K562 (cell line): ENCODE measurements around the gene CEP70. TPM values are rescaled to one million over a fixed set of nuclear protein-coding genes. Genes with fewer than 3 reads are reported as not detected.

Experiments
- ATAC-seq: fragments of 200-7000 bp; cut with Tn5 transposase; 3 replicates; pipeline ENCODE4 v1.9.1; 2020; ENCODE audit warnings: moderate library complexity
- BruUV-seq: library from RNA; stranded (reverse); fragments of 400-500 nt; replicated peaks from 2 replicates; lab custom pipeline; 2021; lab: Mats Ljungman, UMichigan
- CTCF ChIA-PET: fragments of 300-600 bp; formaldehyde crosslinking; extraction: SDS; loops from one replicate; lab custom pipeline; 2021; ENCODE audit warnings: low intra/inter-chr PET ratio; lab: Yijun Ruan, JAX
- POLR2A ChIA-PET: fragments of 300-600, 350-650 bp; sonication (Branson Sonifier 250); formaldehyde crosslinking; extraction: SDS; loops from one replicate; lab custom pipeline; 2021; ENCODE audit warnings: antibody characterized with exemption, inconsistent platforms; lab: Yijun Ruan, JAX
- DNase-seq, 4 experiments: peaks; one replicate each; pipeline versions ENCODE4 v3.0.0 to v3.0.0-alpha.2; 2011 to 2018; ENCODE audit warnings: low spot score in 3 of 4, mixed read lengths in 3 of 4; ENCODE audit errors: extremely low read depth in 1 of 4
- FAIRE-seq: peaks from 2 replicates; lab custom pipeline; 2011; peaks lifted over from hg19 to GRCh38; lab: Jason Lieb, UNC
- H2AFZ ChIP-seq: 2 replicates; pipeline ENCODE4 v1.6.0; 2011; ENCODE audit warnings: low read depth, low read length, control low read depth, inconsistent platforms
- H3K27ac ChIP-seq: fragments of 200-600 bp; 3 replicates; pipeline ENCODE4 v1.8.0; 2011; ENCODE audit warnings: low read depth, mild to moderate bottlenecking, control low read depth, inconsistent platforms, low read length, moderate library complexity, mixed read lengths; ENCODE audit errors: extremely low read depth
- H3K27me3 ChIP-seq, 2 experiments: fragments of 300-600 bp in 1 of 2; 2 replicates in 1 of 2; 3 replicates in 1 of 2; pipeline versions ENCODE4 v1.6.0 to v1.8.0; 2011; ENCODE audit warnings: inconsistent platforms in 2 of 2, low read length in 2 of 2, mild to moderate bottlenecking in 1 of 2, mixed read lengths in 1 of 2, moderate library complexity in 1 of 2; ENCODE audit not compliant: control insufficient read depth in 2 of 2, insufficient read depth in 2 of 2
- H3K36me3 ChIP-seq: fragments of 300-600 bp; 3 replicates; pipeline ENCODE4 v1.8.0; 2011; ENCODE audit warnings: mild to moderate bottlenecking, low read length, inconsistent platforms; ENCODE audit not compliant: control insufficient read depth, insufficient read depth
- H3K4me1 ChIP-seq, 2 experiments: fragments of 200-600 bp in 1 of 2; replicated peaks in 1 of 2; 2 replicates in 1 of 2; 3 replicates in 1 of 2; pipeline versions ENCODE4 v1.5.1 to v1.8.0; 2011; ENCODE audit warnings: inconsistent platforms in 2 of 2, low read length in 2 of 2, mild to moderate bottlenecking in 1 of 2, mixed read lengths in 1 of 2, moderate library complexity in 1 of 2; ENCODE audit not compliant: control insufficient read depth in 2 of 2, insufficient read depth in 2 of 2
- H3K4me2 ChIP-seq: 2 replicates; pipeline ENCODE4 v1.6.1; 2011; ENCODE audit warnings: low read length, control low read depth, inconsistent platforms, mixed read lengths; ENCODE audit not compliant: insufficient read depth
- H3K4me3 ChIP-seq: fragments of 200-600 bp; sonication (generic), shearing (Covaris generic); 2 replicates; pipeline ENCODE4 v1.5.1; 2016; ENCODE audit warnings: control low read depth, inconsistent platforms
- H3K79me2 ChIP-seq: fragments of 200-600 bp; 3 replicates; pipeline ENCODE4 v1.8.0; 2011; ENCODE audit warnings: low read length, inconsistent platforms; ENCODE audit not compliant: control insufficient read depth, insufficient read depth
- H3K9ac ChIP-seq, 2 experiments: 2 replicates each; pipeline versions ENCODE4 v1.6.0 to v1.6.1; 2011; ENCODE audit warnings: low read depth in 2 of 2, low read length in 2 of 2, control low read depth in 1 of 2, inconsistent platforms in 1 of 2, mild to moderate bottlenecking in 1 of 2, mixed read lengths in 1 of 2; ENCODE audit not compliant: insufficient read depth in 1 of 2
- H3K9me1 ChIP-seq: one replicate; pipeline ENCODE4 v1.6.0; 2011; ENCODE audit warnings: inconsistent platforms, mild to moderate bottlenecking, low read length, moderate library complexity; ENCODE audit not compliant: control insufficient read depth, insufficient read depth
- H3K9me3 ChIP-seq: replicated peaks from 2 replicates; pipeline ENCODE4 v1.5.1; 2011; ENCODE audit warnings: low read depth, low read length, inconsistent platforms; ENCODE audit not compliant: control insufficient read depth, insufficient read depth
- H4K20me1 ChIP-seq: replicated peaks from 2 replicates; pipeline ENCODE4 v1.6.1; 2011; ENCODE audit warnings: low read length, inconsistent platforms, mixed read lengths; ENCODE audit not compliant: control insufficient read depth, insufficient read depth
- ELF1 ChIP-seq: fragments of 200-800 bp; sonication (Bioruptor generic); IDR thresholded peaks from 2 replicates; pipeline ENCODE4 v1.6.1; 2016; ENCODE audit warnings: missing genetic modification characterization, missing compliant biosample characterization
- HINFP ChIP-seq: fragments of 450-650 bp; conservative IDR thresholded peaks from 2 replicates; pipeline ENCODE4 v1.6.1; 2016; ENCODE audit warnings: missing genetic modification characterization, low read depth, mild to moderate bottlenecking, control low read depth, missing compliant biosample characterization
- JUND ChIP-seq, 2 experiments: IDR thresholded peaks; 2 replicates in 1 of 2; 3 replicates in 1 of 2; pipeline ENCODE4 v1.6.1; 2011; ENCODE audit warnings: borderline replicate concordance in 2 of 2, low read depth in 2 of 2, low read length in 2 of 2, improper control_type of control experiment in 1 of 2, missing biosample characterization in 1 of 2, missing genetic modification characterization in 1 of 2, missing genetic modification reagents in 1 of 2
- MAFG ChIP-seq: fragments of 450-650 bp; conservative IDR thresholded peaks from 2 replicates; pipeline ENCODE4 v1.6.1; 2016; ENCODE audit warnings: missing genetic modification characterization, missing compliant biosample characterization
- MIER1 ChIP-seq: fragments of 450-650 bp; IDR thresholded peaks from 2 replicates; pipeline ENCODE4 v1.6.1; 2016; ENCODE audit warnings: antibody characterized with exemption, mild to moderate bottlenecking, low read depth
- MYC ChIP-seq, 2 experiments: fragments of 250-450 bp in 1 of 2; sonication (Bioruptor Pico) in 1 of 2; IDR thresholded peaks; 2 replicates each; pipeline versions ENCODE4 v1.5.1 to v1.6.1; 2012 to 2021; ENCODE audit warnings: low read depth in 2 of 2, borderline replicate concordance in 1 of 2, improper control_type of control experiment in 1 of 2, low read length in 1 of 2, mild to moderate bottlenecking in 1 of 2, moderate library complexity in 1 of 2
- NBN ChIP-seq: fragments of 450-650 bp; IDR thresholded peaks from 2 replicates; pipeline ENCODE4 v1.6.1; 2016; ENCODE audit warnings: low read depth, mild to moderate bottlenecking
- NFIC ChIP-seq: fragments of 450-650 bp; IDR thresholded peaks from 2 replicates; pipeline ENCODE4 v1.6.1; 2017; ENCODE audit warnings: mild to moderate bottlenecking, inconsistent platforms
- NONO ChIP-seq, 2 experiments: fragments of 200-400 bp in 1 of 2; fragments of 450-650 bp in 1 of 2; formaldehyde crosslinking in 1 of 2; IDR thresholded peaks; 2 replicates each; pipeline ENCODE4 v1.6.1; 2017; ENCODE audit warnings: low read depth in 2 of 2, mild to moderate bottlenecking in 2 of 2, moderate library complexity in 2 of 2, low read length in 1 of 2
- SMAD4 ChIP-seq: fragments of 250-450 bp; sonication (Bioruptor Pico); conservative IDR thresholded peaks from 2 replicates; pipeline ENCODE4 v1.8.0; 2021; ENCODE audit warnings: inconsistent platforms, mild to moderate bottlenecking, moderate library complexity
- TCF7 ChIP-seq: sonication (generic); IDR thresholded peaks from 2 replicates; pipeline ENCODE4 v1.6.1; 2016; ENCODE audit warnings: antibody characterized with exemption, borderline replicate concordance
- ZNF354B ChIP-seq: fragments of 250-450 bp; sonication (Bioruptor Pico); IDR thresholded peaks from 2 replicates; pipeline ENCODE4 v1.4.0; 2020
- ZNF583 ChIP-seq: fragments of 250-450 bp; sonication (Bioruptor Pico); IDR thresholded peaks from 2 replicates; pipeline ENCODE4 v1.4.0; 2020
- WGBS: fragments of 100-300 bp; shearing (Covaris generic); methylation state at CpG from one replicate; pipeline ENCODE4 v1.1.6; 2016; ENCODE audit warnings: low coverage, mixed read lengths; ENCODE audit not compliant: insufficient coverage; ENCODE audit errors: missing lambda C conversion rate; 5-methylcytosine and 5-hydroxymethylcytosine counted together
- in situ Hi-C: fragments of 300-500 bp; cut with MboI; formaldehyde crosslinking; loops from 4 replicates; pipeline ENCODE4 v1.15.0; 2018; ENCODE audit warnings: inconsistent platforms, mixed read lengths
- intact Hi-C: fragments of 100-400 bp; cut with micrococcal nuclease; formaldehyde crosslinking; loops from 2 replicates; pipeline ENCODE4 v1.14.2; 2022
- polyA plus RNA-seq, 8 experiments: library from polyadenylated mRNA; depleted of rRNA in 4 of 8; stranded (reverse) in 5 of 8; unstranded in 3 of 8; fragments of >200 nt; fragmentation: Nextera tagmentation in 2 of 8; fragmentation: Illumina TruSeq in 1 of 8; extraction: Ambion mirVana in 2 of 8; extraction: Trizol in 1 of 8; gene quantifications; 2 replicates each; pipeline versions ENCODE4 v1.2.1 to v1.2.3, GENCODE V29; 2011 to 2014; ENCODE audit warnings: inconsistent platforms in 1 of 8, missing spikeins in 1 of 8
- total RNA-seq, 7 experiments: library from RNA; depleted of rRNA in 6 of 7; stranded (reverse); fragments of >200 nt in 6 of 7; fragmentation: Illumina TruSeq in 2 of 7; extraction: Trizol in 2 of 7; gene quantifications; 2 replicates each; pipeline versions ENCODE4 v1.2.1 to v1.2.3, GENCODE V29; 2011 to 2021; ENCODE audit warnings: low replicate concordance in 1 of 7
- TF ChIP-seq, protein P1 (sequence below): IDR thresholded peaks from 2 replicates; pipeline ENCODE4 v1.6.1; 2014; ENCODE audit warnings: antibody characterized with exemption
- TF ChIP-seq, protein P2 (sequence below): fragments of 450-650 bp; IDR thresholded peaks from 2 replicates; pipeline ENCODE4 v1.6.1; 2017; ENCODE audit warnings: antibody characterized with exemption, mild to moderate bottlenecking

The CEP70 gene
- total and polyA plus RNA-seq, 9 of the 15 experiments (the other 6 are each of a cell fraction or from before 2014, with no cell fraction given), result 16.1 to 31.5 (median 23.4) TPM

- TF ChIP-seq ELF1 (tag) (no peak), NFIC (no peak), TCF7 (no peak), MAFG (no peak), ZNF583 (no peak), ZNF354B (no peak), NONO (IDR thresholded peaks at IDR 0.05; ENCODE audit: low read depth in 2 of 2, low read length in 1 of 2) (no peak), JUND (IDR thresholded peaks at IDR 0.05; ENCODE audit: borderline replicate concordance, low read depth, low read length) (no peak), JUND (tag; IDR thresholded peaks at IDR 0.05; ENCODE audit: borderline replicate concordance, low read depth, low read length) (no peak)
- TF ChIP-seq, protein P1, sequence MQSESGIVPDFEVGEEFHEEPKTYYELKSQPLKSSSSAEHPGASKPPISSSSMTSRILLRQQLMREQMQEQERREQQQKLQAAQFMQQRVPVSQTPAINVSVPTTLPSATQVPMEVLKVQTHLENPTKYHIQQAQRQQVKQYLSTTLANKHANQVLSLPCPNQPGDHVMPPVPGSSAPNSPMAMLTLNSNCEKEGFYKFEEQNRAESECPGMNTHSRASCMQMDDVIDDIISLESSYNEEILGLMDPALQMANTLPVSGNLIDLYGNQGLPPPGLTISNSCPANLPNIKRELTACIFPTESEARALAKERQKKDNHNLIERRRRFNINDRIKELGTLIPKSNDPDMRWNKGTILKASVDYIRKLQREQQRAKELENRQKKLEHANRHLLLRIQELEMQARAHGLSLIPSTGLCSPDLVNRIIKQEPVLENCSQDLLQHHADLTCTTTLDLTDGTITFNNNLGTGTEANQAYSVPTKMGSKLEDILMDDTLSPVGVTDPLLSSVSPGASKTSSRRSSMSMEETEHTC, result no peak
Observed at GRCh38 chr3:138450181-138450580, 143.9 kb downstream of the CEP70 start (continued).

DNA sequence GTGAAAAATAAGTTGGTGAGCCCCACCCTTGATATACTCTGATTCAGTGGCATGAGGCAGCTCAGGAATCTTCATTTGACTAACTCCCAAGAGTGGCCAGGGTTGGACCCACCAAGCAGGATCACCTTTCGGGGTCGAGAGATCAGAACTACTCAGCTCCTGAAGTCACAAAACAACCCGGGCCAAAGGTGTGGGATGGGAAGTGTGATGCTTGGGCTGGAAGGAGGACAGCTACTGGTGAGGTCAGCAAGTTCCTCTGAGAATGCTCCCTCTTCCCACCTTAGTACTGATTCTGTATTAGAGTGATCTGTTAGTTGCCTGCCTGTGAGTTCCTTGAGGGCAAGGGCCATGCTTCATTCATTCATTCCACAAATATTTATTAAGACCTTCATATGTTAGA is 144.6 kb downstream of the CEP70 start:
- 18% methylated on average over 3 of the region's 3 CpGs for WGBS
- no peak overlapping the region for H3K27ac ChIP-seq
- peaks cover 6 to 26% of the 10 kb centered on the region in 2 experiments; a peak in 3 of 5 replicates for H3K27me3 ChIP-seq
- H3K9me1 ChIP-seq, result no peaks in the 10 kb centered on the region
- BruUV-seq, result no TSS peak
- no peaks in the 10 kb centered on the region for H3K79me2 ChIP-seq
- no peak overlapping the region for H3K4me2 ChIP-seq
- no peak overlapping the region for H2AFZ ChIP-seq
- ATAC-seq (no peak), DNase-seq (no peak), FAIRE-seq (no peak)
- CTCF ChIA-PET, result no interaction called here
- intact Hi-C loops, result no loop called here
- H3K4me3 ChIP-seq, result no peak overlapping the region
- peaks cover 0 to 6% of the 10 kb centered on the region in 2 experiments; a peak in 2 of 5 replicates for H3K4me1 ChIP-seq
- H3K36me3 ChIP-seq, result no peaks in the 10 kb centered on the region
- H3K9me3 ChIP-seq, result no peaks in the 10 kb centered on the region
- H4K20me1 ChIP-seq, result no peaks in the 10 kb centered on the region; the same call in 1 of the 2 replicates
- no peak overlapping the region for H3K9ac ChIP-seq
- in situ Hi-C loops, result no loop called here
- POLR2A ChIA-PET, result no interaction called here
- no peak for TF ChIP-seq SMAD4 (CRISPR knock-in tag)
- TF ChIP-seq NBN, result no peak
- TF ChIP-seq MYC (IDR thresholded peaks at IDR 0.05; ENCODE audit: low read depth, low read length), result no peak
- no peak for TF ChIP-seq MYC (CRISPR knock-in tag; IDR thresholded peaks at IDR 0.05; ENCODE audit: borderline replicate concordance, low read depth)
- TF ChIP-seq, protein P2, sequence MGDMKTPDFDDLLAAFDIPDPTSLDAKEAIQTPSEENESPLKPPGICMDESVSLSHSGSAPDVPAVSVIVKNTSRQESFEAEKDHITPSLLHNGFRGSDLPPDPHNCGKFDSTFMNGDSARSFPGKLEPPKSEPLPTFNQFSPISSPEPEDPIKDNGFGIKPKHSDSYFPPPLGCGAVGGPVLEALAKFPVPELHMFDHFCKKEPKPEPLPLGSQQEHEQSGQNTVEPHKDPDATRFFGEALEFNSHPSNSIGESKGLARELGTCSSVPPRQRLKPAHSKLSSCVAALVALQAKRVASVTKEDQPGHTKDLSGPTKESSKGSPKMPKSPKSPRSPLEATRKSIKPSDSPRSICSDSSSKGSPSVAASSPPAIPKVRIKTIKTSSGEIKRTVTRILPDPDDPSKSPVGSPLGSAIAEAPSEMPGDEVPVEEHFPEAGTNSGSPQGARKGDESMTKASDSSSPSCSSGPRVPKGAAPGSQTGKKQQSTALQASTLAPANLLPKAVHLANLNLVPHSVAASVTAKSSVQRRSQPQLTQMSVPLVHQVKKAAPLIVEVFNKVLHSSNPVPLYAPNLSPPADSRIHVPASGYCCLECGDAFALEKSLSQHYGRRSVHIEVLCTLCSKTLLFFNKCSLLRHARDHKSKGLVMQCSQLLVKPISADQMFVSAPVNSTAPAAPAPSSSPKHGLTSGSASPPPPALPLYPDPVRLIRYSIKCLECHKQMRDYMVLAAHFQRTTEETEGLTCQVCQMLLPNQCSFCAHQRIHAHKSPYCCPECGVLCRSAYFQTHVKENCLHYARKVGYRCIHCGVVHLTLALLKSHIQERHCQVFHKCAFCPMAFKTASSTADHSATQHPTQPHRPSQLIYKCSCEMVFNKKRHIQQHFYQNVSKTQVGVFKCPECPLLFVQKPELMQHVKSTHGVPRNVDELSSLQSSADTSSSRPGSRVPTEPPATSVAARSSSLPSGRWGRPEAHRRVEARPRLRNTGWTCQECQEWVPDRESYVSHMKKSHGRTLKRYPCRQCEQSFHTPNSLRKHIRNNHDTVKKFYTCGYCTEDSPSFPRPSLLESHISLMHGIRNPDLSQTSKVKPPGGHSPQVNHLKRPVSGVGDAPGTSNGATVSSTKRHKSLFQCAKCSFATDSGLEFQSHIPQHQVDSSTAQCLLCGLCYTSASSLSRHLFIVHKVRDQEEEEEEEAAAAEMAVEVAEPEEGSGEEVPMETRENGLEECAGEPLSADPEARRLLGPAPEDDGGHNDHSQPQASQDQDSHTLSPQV, result no peak
- no peak for TF ChIP-seq MIER1
- TF ChIP-seq HINFP, result no peak
